H9 (cell line): ENCODE results near the gene HDGFL3. TPM values are rescaled to one million over a fixed set of nuclear protein-coding genes. Genes with fewer than 3 reads are reported as not detected.

Experiments used
- DNase-seq: peaks from one replicate; pipeline ENCODE4 v3.0.0-alpha.2; 2017
- H2AFZ ChIP-seq: one replicate; pipeline ENCODE4 v1.6.1; 2013; ENCODE audit warnings: mild to moderate bottlenecking, low read length, control low read depth, moderate library complexity
- H2AK5ac ChIP-seq: 2 replicates; pipeline ENCODE4 v1.6.1; 2013; ENCODE audit warnings: low read length, control low read depth, mixed read lengths; ENCODE audit not compliant: insufficient read length
- H2BK120ac ChIP-seq: one replicate; pipeline ENCODE4 v1.6.1; 2013; ENCODE audit warnings: low read depth, mild to moderate bottlenecking, low read length, control low read depth, inconsistent platforms; ENCODE audit not compliant: poor library complexity, severe bottlenecking
- H2BK12ac ChIP-seq: 2 replicates; pipeline ENCODE4 v1.6.1; 2013; ENCODE audit warnings: low read length, control low read depth, mixed read lengths, low read depth; ENCODE audit not compliant: insufficient read length
- H2BK15ac ChIP-seq: 2 replicates; pipeline ENCODE4 v1.6.1; 2013; ENCODE audit warnings: low read depth, low read length, control low read depth
- H2BK20ac ChIP-seq: one replicate; pipeline ENCODE4 v1.6.1; 2013; ENCODE audit warnings: low read depth, mild to moderate bottlenecking, low read length, control low read depth, inconsistent platforms; ENCODE audit not compliant: poor library complexity, severe bottlenecking
- H2BK5ac ChIP-seq: 2 replicates; pipeline ENCODE4 v1.6.1; 2013; ENCODE audit warnings: low read length, control low read depth, mixed read lengths; ENCODE audit not compliant: insufficient read length
- H3K14ac ChIP-seq: 2 replicates; pipeline ENCODE4 v1.6.1; 2013; ENCODE audit warnings: low read length, control low read depth; ENCODE audit not compliant: insufficient read depth
- H3K18ac ChIP-seq: 2 replicates; pipeline ENCODE4 v1.6.1; 2013; ENCODE audit warnings: low read depth, mild to moderate bottlenecking, mixed read lengths, low read length, control low read depth; ENCODE audit not compliant: insufficient read length
- H3K23ac ChIP-seq: 2 replicates; pipeline ENCODE4 v1.6.1; 2013; ENCODE audit warnings: low read length, control low read depth, mixed read lengths, low read depth; ENCODE audit not compliant: insufficient read length
- H3K23me2 ChIP-seq: 2 replicates; pipeline ENCODE4 v1.6.1; 2013; ENCODE audit warnings: low read depth, mild to moderate bottlenecking, mixed read lengths, low read length, control low read depth; ENCODE audit not compliant: insufficient read length, poor library complexity, severe bottlenecking
- H3K27ac ChIP-seq: 2 replicates; pipeline ENCODE4 v1.5.1; 2013; ENCODE audit warnings: low read length, control low read depth, mixed read lengths, low read depth; ENCODE audit not compliant: insufficient read length
- H3K27me3 ChIP-seq: 2 replicates; pipeline ENCODE4 v1.6.1; 2013; ENCODE audit warnings: low read length, control low read depth, inconsistent platforms; ENCODE audit not compliant: insufficient read depth
- H3K4ac ChIP-seq: 2 replicates; pipeline ENCODE4 v1.6.1; 2013; ENCODE audit warnings: low read depth, mild to moderate bottlenecking, control low read depth, inconsistent platforms, low read length, moderate library complexity
- H3K4me1 ChIP-seq: 2 replicates; pipeline ENCODE4 v1.6.1; 2013; ENCODE audit warnings: low read length, control low read depth, inconsistent platforms; ENCODE audit not compliant: insufficient read depth
- H3K4me2 ChIP-seq: 2 replicates; pipeline ENCODE4 v1.6.1; 2013; ENCODE audit warnings: low read length, control low read depth, mixed read lengths; ENCODE audit not compliant: insufficient read length, insufficient read depth
- H3K56ac ChIP-seq: 2 replicates; pipeline ENCODE4 v1.6.1; 2013; ENCODE audit warnings: low read depth, mild to moderate bottlenecking, mixed read lengths, low read length, control low read depth; ENCODE audit not compliant: insufficient read length
- H3K79me1 ChIP-seq: 2 replicates; pipeline ENCODE4 v1.6.1; 2013; ENCODE audit warnings: low read depth, mild to moderate bottlenecking, moderate library complexity, low read length, control low read depth, inconsistent platforms; ENCODE audit not compliant: insufficient read depth, poor library complexity, severe bottlenecking
- H3K79me2 ChIP-seq: 2 replicates; pipeline ENCODE4 v1.6.1; 2013; ENCODE audit warnings: low read length, control low read depth, inconsistent platforms; ENCODE audit not compliant: insufficient read depth
- H3K9ac ChIP-seq: 2 replicates; pipeline ENCODE4 v1.6.1; 2013; ENCODE audit warnings: low read length, control low read depth, mixed read lengths; ENCODE audit not compliant: insufficient read length; ENCODE audit errors: extremely low read depth
- H3K9me3 ChIP-seq: one replicate; pipeline ENCODE4 v1.6.1; 2013; ENCODE audit warnings: low read depth, low read length, inconsistent platforms; ENCODE audit not compliant: control insufficient read depth
- H3T11ph ChIP-seq: one replicate; pipeline ENCODE4 v1.6.1; 2013; ENCODE audit warnings: mild to moderate bottlenecking, low read length, control low read depth, inconsistent platforms
- H4K20me1 ChIP-seq: one replicate; pipeline ENCODE4 v1.6.1; 2013; ENCODE audit not compliant: control insufficient read depth, insufficient read length, insufficient read depth
- H4K5ac ChIP-seq: 2 replicates; pipeline ENCODE4 v1.6.1; 2013; ENCODE audit warnings: low read depth, mild to moderate bottlenecking, mixed read lengths, low read length, control low read depth; ENCODE audit not compliant: insufficient read length
- H4K8ac ChIP-seq: replicated peaks from 2 replicates; pipeline ENCODE4 v1.6.1; 2013; ENCODE audit warnings: low read length, control low read depth, mixed read lengths, low read depth; ENCODE audit not compliant: insufficient read length
- H4K91ac ChIP-seq: 2 replicates; pipeline ENCODE4 v1.6.1; 2013; ENCODE audit warnings: low read depth, mild to moderate bottlenecking, moderate library complexity, mixed read lengths, low read length, control low read depth; ENCODE audit not compliant: insufficient read length
- H3K27ac Mint-ChIP-seq, 3 experiments: 2 replicates in 2 of 3; 3 replicates in 1 of 3; pipeline ENCODE4 v1.8.0; 2020 to 2021; ENCODE audit warnings: mixed read lengths in 3 of 3, mild to moderate bottlenecking in 1 of 3, moderate library complexity in 1 of 3
- H3K27me3 Mint-ChIP-seq: 2 replicates; pipeline ENCODE4 v1.8.0; 2021; ENCODE audit warnings: low read depth, mild to moderate bottlenecking, moderate library complexity, mixed read lengths
- H3K36me3 Mint-ChIP-seq, 3 experiments: 2 replicates in 2 of 3; 3 replicates in 1 of 3; pipeline ENCODE4 v1.8.0; 2020 to 2021; ENCODE audit warnings: low read depth in 3 of 3, mixed read lengths in 3 of 3; ENCODE audit not compliant: insufficient read depth in 1 of 3
- H3K4me1 Mint-ChIP-seq, 2 experiments: 2 replicates each; pipeline ENCODE4 v1.8.0; 2020; ENCODE audit warnings: mixed read lengths in 2 of 2
- H3K4me3 Mint-ChIP-seq, 2 experiments: 2 replicates in 1 of 2; 3 replicates in 1 of 2; pipeline ENCODE4 v1.8.0; 2020 to 2021; ENCODE audit warnings: mild to moderate bottlenecking in 2 of 2, mixed read lengths in 2 of 2, moderate library complexity in 1 of 2
- H3K9me3 Mint-ChIP-seq, 2 experiments: 2 replicates in 1 of 2; 3 replicates in 1 of 2; pipeline ENCODE4 v1.8.0; 2020; ENCODE audit warnings: mild to moderate bottlenecking in 2 of 2, mixed read lengths in 2 of 2, moderate library complexity in 1 of 2
- CTCF ChIP-seq: fragments of 200-600 bp; sonication (generic); conservative IDR thresholded peaks from 3 replicates; pipeline ENCODE4 v1.8.0; 2021; ENCODE audit warnings: antibody characterized with exemption, mild to moderate bottlenecking
- WGBS: extraction: QIAGEN DNeasy Blood & Tissue Kit; methylation state at CpG from one replicate; pipeline ENCODE4 v1.1.7; 2013; ENCODE audit warnings: missing lambda C conversion rate, low lambda C conversion rate, mixed read lengths; ENCODE audit not compliant: insufficient read length; ENCODE audit errors: extremely low coverage; 5-methylcytosine and 5-hydroxymethylcytosine counted together
- total RNA-seq: library from RNA; stranded (reverse); gene quantifications from 2 replicates; pipeline ENCODE4 v1.2.1, GENCODE V29; 2021

Gene HDGFL3
- total RNA-seq, 1 experiment from 2014 or later: 120 TPM

DNA sequence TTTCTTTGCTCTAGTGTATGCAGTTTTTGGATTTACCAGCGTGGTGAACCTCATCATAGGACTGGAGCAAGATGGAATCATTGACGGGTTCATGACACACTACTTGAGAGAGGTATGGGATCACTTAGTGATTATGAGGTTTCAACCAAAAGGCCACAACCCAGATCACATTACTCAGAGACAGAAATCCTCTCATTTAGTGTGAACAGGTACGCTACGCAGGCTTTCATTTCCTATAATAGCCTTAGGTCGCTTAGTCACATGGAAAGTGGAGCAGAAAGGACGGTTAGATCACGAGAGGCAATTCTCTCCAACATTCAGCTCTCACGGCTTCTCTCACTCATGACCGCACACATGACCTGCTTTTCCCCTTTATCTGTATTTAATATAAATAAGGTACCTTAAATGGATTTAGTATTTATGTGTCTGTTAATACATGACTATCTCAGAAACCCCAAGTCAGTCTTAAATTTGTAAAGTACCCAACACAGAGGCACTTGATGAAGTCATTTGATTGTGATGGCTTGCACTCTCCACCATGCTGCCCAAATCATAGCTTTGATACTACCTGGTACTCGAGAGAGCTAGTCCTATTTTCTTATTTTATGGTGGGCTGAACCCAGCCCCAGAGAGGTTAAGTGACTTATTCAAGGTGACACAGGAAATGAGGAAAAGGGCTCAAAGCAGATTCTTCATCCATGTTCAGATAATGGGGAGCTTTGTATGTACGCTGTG lies 91.6 kb downstream of the HDGFL3 start:
- Histone ChIP-seq H4K5ac (no peak overlapping the region), H2AFZ (no peak overlapping the region), H2AK5ac (no peak overlapping the region), H3K79me1 (no peaks in the 10 kb centered on the region), H3T11ph (no peak overlapping the region), H2BK5ac (no peak overlapping the region), H3K9me3 (no peaks in the 10 kb centered on the region), H3K4ac (no peak overlapping the region), H4K8ac (no peak overlapping the region), H4K91ac (no peak overlapping the region), H3K4me1 (no peaks in the 10 kb centered on the region), H2BK15ac (no peak overlapping the region), H2BK20ac (no peak overlapping the region), H3K23ac (no peak overlapping the region), H3K23me2 (no peaks in the 10 kb centered on the region), H3K4me2 (no peak overlapping the region), H3K9ac (no peak overlapping the region), H3K27me3 (no peaks in the 10 kb centered on the region), H3K56ac (no peak overlapping the region), H2BK120ac (no peak overlapping the region), H2BK12ac (no peak overlapping the region), H4K20me1 (no peaks in the 10 kb centered on the region), H3K79me2 (no peaks in the 10 kb centered on the region), H3K27ac (no peak overlapping the region), H3K14ac (no peak overlapping the region), H3K18ac (no peak overlapping the region)
- Mint-ChIP-seq H3K4me1 (peaks cover 0 to 4% of the 10 kb centered on the region in 2 experiments; a peak in 2 of 4 replicates), H3K9me3 (peaks cover 0 to 6% of the 10 kb centered on the region in 2 experiments; a peak in 2 of 5 replicates), H3K27me3 (no peaks in the 10 kb centered on the region; the same call in none of the 2 replicates), H3K4me3 (no peak overlapping the region), H3K27ac (no peak overlapping the region), H3K36me3 (peaks cover 0 to 4% (median 0%) of the 10 kb centered on the region in 3 experiments; a peak in 3 of 7 replicates)
- DNase-seq: no peak
- no CpG with 5 or more reads among the region's 11 CpGs for WGBS
- no peak for TF ChIP-seq CTCF
